Stimulated activated CD4-positive, alpha-beta T cell treated with anti-CD3 and anti-CD28 coated beads, Interleukin-2, amount 100 ng/mL, for 48 hours (primary cell): Measurements from ENCODE around the gene HIVEP3.

ENCODE experiments used
- DNase-seq, 2 donors: peaks; one replicate each; pipeline ENCODE4 v3.0.0-alpha.2; 2020

HIVEP3 gene

GRCh38 chr1:41920658-41921057, 1.9 kb upstream of the HIVEP3 start:
- DNase-seq: no peak

GRCh38 chr1:41919764-41920397, 1.2 kb upstream of the HIVEP3 start:
- DNase-seq: peak; percentile 71 to 75

GRCh38 chr1:41919131-41919530, 409 bp upstream of the HIVEP3 start:
- DNase-seq: no peak

GRCh38 chr1:41917835-41918449, 780 bp downstream of the HIVEP3 start:
- DNase-seq: peak in 1 of 2 donors; percentile 36

- no peak for DNase-seq
Measured at GRCh38 chr1:41917076-41917475, 1.6 kb downstream of the HIVEP3 start.

- DNase-seq: no peak
Measured at GRCh38 chr1:41915786-41916571, 2.7 kb downstream of the HIVEP3 start.

- no peak for DNase-seq
Measured at GRCh38 chr1:41914516-41914915, 4.2 kb downstream of the HIVEP3 start.

GRCh38 chr1:41913014-41913413, 5.7 kb downstream of the HIVEP3 start:
- DNase-seq: no peak

- DNase-seq: no peak
Measured at GRCh38 chr1:41908288-41908895, 10.3 kb downstream of the HIVEP3 start.

GRCh38 chr1:41907446-41907845, 11.3 kb downstream of the HIVEP3 start:
- DNase-seq: no peak

GRCh38 chr1:41906943-41907342, 11.8 kb downstream of the HIVEP3 start:
- DNase-seq: no peak

GRCh38 chr1:41905093-41905675, 13.5 kb downstream of the HIVEP3 start:
- no peak for DNase-seq

- no peak for DNase-seq
Measured at GRCh38 chr1:41902664-41903063, 16.1 kb downstream of the HIVEP3 start.

GRCh38 chr1:41902159-41902577, 16.6 kb downstream of the HIVEP3 start:
- no peak for DNase-seq

GRCh38 chr1:41901551-41901950, 17.2 kb downstream of the HIVEP3 start:
- DNase-seq: no peak

GRCh38 chr1:41900603-41901444, 17.9 kb downstream of the HIVEP3 start:
- no peak for DNase-seq

GRCh38 chr1:41898191-41898713, 20.5 kb downstream of the HIVEP3 start:
- DNase-seq: peak; percentile 46 to 51

GRCh38 chr1:41895552-41895951, 23.2 kb downstream of the HIVEP3 start:
- DNase-seq: no peak

GRCh38 chr1:41894808-41895483, 23.8 kb downstream of the HIVEP3 start:
- DNase-seq: no peak

- no peak for DNase-seq
Measured at GRCh38 chr1:41894101-41894807, 24.5 kb downstream of the HIVEP3 start.

GRCh38 chr1:41892301-41892781, 26.4 kb downstream of the HIVEP3 start:
- no peak for DNase-seq
